DLD1 (cell line): ENCODE results near the gene MTX1.
"Not testable (repeated sequence)": the region's sequence is repeated elsewhere in the genome, so short reads cannot be mapped to it uniquely, and the experiment has no call there.

ENCODE experiments used
- in situ Hi-C: cut with HindIII; loops from 2 replicates; pipeline ENCODE4 v1.10.0; 2017; ENCODE audit warnings: low sequenced_read_pairs

Gene MTX1

DNA sequence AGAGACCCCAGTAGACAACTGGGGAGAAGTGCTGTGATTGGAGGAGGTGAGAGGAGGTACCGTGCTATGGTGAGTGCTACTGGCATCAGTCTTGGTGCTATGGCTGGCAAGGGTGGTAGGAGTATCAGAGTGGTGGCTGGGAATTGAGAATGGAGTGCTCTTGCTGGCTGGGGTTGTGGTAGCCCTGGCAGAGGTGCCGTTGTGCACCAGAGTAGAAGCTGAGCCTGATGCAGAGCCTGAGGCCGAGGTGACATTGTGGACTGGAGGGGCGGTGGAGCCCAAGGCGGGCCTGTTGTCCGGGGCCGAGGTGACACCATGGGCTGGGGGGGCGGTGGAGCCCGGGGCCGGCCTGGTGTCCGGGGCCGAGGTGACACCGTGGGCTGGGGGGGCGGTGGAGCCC lies 20.2 kb upstream of the MTX1 start:
- in situ Hi-C loops, result no loop called here

DNA sequence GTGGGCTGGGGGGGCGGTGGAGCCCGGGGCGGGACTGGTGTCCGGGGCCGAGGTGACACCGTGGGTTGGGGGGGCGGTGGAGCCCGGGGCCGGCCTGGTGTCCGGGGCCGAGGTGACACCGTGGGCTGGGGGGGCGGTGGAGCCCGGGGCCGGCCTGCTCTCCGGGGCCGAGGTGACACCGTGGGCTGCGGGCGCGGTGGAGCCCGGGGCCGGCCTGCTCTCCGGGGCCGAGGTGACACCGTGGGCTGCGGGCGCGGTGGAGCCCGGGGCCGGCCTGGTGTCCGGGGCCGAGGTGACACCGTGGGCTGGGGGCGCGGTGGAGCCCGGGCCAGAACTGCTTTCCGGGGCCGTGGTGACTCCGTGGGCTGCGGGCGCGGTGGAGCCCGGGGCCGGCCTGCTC lies 18.6 kb upstream of the MTX1 start:
- in situ Hi-C loops, result not testable (repeated sequence)

DNA sequence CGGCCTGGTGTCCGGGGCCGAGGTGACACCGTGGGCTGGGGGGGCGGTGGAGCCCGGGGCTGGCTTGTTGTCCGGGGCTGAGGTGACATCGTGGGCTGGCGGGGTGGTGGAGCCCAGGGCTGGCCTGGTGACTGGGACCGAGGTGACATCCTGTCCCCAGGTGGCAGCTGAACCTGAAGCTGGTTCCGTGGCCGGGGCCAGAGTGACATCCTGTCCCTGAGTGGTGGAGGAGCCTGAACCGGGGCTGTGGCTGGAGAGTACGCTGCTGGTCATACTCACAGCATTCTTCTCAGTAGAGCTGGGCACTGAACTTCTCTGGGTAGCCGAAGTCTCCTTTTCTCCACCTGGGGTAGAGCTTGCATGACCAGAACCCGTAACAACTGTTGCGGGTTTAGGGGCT lies 16.6 kb upstream of the MTX1 start:
- in situ Hi-C loops, result no loop called here

DNA sequence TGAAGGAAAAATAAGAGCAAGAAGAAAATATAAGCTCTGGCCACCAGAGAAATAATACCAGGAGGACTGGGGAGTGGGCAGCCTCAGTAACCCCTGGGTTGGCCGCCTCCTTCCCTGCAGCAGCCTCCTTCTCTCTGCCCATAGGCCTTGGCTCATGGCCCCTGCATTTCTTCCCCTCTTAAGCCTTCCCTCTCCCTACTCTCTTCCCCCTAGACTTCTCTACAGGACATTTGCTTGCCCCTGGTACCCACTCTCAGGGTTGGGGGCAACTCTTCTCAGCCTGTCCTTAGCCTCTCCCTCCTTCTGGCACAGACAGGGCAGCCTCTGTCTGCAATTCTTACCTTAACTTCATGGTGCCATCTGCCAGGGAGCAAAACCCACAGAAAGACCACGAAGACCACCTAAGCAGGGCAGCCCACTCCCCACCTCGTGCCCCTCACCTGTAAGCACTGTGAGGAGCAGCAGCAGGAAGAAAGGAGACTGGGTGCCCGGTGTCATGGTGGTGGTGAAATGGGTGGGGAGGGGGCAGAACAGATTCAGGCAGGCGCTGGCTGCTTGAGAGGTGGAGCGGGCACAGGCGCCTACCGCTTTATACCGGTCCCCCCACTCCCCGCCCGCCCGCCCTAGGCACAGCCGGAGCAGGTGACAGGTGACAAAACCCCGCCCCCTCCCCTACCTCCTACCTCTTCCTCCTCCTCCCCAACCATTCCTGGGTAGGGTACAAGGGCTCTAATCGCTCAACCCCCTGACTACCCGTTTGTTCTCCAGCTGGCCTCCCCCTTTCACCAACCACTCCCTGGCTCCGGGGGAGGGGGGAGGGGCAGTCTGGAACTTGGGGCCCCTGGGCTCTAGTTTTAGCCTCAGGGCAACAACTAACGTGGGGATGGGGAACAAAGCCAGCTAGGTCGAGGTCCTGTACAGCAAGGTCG lies 15.9 kb upstream of the MTX1 start:
- in situ Hi-C loops, result no loop called here

DNA sequence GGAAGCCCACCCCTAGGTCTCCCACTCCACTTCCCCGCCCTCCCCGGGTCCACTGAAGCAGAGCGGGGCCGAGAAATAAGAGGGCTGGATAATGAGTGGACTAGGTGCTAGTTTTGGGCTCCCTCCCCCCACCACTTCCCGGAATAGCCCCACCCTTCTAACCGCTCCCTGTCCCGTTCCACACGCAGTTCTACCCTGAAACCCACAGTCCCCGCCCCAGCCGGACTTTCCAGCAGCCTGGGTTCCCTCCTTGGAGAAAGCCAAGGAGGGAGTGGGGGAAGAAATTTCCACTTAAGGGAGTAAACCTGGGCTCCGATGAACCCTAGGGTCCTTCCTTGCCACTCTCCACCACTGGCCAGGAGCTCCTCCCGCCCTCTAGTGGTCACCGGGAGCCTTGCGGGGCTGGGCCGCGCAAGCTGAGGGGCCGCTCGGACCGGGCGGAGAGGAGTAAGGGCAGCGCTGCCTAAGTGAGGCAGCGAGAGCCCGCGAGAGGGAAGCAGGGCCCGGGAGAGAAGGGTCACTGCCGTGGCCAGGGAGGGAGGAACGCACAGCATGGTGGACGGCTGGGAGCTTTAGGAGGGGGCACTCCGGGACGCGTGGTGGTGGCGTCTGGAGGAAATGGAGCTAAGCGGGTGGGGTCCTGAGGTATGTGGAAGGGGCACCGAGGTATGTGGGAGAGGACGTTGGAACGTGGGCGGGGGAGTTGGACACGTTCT lies 15.1 kb upstream of the MTX1 start:
- in situ Hi-C loops, result no loop called here

DNA sequence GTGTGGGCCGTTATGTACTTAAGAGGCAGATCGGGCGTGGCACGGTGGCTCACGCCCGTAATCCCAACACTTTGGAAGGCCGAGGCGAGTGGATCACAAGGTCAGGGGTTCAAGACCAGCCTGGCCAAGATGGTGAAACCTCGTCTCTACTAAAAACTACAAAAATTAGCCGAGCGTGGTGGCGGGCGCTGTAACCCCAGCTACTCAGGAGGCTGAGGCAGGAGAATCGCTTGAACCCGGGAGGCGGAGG lies 14.6 kb upstream of the MTX1 start:
- in situ Hi-C loops, result not testable (repeated sequence)

DNA sequence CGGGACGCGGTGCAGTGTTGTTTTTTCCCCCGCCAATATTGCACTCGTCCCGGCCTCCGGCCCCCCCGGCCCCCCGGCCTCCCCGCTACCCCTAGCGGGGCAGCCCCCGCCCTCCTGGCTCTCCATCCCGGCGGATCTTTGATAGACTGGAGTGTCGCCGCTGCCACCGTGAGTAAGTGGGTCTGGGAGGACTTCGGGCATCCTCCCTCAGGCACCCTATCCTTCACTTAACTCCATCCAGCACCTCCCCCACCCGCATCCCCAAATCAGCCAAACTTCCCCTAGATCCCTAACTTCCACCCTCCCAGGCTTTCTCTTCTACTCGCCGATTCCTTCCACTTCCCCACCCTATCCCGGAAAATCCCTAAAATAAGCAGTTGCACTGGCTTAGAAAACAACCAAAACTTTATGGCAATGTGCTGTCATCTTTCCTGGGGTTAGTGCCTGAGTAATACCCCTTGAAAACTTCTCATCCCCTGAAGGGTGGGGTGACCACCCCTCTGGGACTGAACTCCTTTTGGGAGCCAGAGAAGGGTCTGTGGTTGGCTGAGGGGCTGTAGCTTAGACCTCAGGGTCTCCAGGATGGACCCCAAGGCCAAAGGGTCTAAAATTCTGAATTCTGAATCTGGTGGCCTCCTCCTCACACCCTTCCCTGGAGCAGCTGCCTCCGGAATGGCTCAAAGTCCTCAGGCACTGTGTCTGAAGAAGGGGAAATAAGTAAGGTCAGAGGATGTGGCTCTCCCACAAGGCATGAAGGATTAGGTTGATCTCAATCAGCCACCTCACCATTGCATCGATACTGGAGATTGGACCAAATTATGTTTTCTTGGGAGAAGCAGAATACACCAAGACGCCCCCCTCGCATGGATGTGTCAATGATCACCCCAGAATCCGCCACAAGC lies 13.0 kb upstream of the MTX1 start:
- in situ Hi-C loops, result no loop called here

DNA sequence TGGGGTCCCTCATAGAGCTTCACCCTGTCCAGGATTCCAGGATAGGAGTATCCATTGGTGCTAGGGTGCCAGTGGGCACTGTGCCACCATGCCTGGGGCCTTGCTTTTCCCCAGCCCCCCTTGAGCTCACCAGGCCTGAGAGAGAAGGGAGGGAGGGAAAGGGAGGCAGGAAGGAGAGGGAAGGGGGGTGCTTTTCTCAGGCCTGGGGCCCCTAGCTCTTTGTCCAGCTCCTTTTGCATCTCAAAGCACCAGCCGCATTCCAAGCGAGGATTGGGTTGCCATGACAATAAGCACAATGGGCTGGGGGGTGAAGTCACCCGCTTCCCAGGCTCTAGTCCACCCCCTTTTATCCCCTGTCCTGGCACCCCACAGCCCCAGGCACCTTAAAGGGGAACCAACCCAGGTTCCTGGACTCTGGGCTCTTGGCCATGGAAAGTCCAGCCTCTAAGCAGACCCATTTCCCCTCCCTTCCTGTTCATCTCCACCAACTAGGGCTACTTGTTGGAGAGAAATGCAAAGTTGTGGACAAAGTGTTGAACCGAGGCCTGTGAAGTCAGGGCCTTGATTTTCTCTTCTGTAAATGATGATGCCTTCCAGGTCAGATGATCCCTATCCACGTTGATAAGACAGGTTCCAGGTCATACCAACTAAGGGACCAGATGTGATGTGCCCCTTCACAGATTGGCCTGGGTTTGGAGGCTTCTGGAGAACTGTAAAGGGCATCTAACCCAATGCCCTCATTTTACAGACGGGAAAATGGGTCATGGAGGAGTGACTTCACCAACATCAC lies 12.2 kb upstream of the MTX1 start:
- in situ Hi-C loops, result no loop called here

DNA sequence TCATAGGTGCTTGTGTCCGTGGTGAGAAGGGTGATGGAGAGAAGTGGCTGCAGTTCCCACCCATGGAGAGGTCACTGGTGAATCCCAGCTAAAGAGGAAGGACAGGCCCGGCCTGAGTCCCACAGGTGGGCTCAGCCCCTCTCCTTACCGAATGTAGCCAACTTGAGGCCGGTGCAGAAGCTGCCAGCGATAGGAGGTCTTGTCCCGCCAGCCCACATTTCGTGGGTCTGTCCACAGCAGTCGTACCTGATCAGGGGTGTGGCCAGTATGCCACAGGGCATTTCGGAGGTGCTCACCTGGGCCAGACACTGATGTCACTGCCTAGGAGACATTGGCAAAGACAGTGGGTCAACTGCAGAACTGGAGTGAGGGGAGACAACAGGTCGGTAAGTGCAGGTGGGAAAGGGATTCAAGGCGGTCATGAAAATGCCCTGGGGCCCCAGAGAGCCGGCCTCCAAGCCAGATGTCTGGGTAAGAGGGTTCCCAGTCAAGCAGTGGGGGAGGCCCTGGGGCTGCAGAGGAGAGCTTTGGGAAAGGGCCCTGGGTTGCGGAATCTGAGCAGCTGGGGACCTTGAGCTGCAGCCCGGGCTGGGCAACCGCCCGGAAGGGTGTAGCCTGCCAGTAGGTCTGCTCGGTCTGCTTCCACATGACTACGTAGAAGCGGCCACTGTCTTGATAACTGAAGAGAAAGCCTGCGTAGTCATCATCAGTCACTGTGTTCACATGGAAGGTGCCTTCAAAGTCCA lies 11.4 kb upstream of the MTX1 start:
- in situ Hi-C loops, result no loop called here

DNA sequence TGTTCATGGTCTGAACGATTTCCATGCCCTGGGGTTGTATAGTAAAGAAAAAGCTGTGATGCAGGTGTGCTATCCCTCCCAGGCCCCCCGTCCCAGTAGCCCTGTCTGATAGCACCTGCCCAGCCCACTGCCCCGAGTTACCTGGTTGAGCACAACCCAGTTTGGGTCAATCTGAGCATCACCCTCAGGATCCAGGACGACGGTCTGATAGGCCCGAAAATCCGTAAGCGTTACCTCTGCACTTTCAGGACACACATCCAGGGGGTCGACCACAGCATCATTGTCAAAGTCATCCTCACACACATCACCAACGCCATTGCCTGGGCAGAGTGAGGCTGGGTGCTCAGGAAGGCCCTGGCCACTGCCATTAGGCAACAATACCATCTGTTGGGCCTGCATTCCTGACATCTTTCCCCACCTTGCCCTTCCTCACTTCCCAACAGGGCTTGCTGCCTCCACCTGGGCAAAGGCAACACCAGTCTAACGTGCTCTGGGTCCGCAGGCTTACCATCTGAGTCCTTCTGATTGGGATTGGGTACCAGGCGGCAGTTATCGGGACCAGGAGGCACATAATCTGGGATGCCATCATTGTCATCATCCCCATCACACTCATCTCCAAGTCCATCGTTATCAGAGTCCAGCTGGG lies 10.5 kb upstream of the MTX1 start:
- in situ Hi-C loops, result no loop called here

DNA sequence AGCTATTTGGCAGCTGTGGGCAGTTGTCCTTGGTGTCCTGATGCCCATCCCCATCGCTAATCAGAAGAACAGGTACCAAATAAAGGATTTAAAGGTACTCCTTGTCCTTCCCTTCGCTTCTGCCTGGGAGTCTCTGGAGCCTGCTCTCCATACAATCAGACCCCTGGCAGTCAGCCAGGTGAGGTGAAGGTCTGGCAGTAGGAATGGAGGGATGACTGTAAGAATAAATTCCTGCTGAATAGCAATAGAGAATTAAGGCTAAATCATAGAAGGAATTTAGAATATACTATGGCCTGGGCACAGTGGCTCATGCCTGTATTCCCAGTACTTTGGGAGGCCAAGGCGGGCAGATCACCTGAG lies 10.0 kb upstream of the MTX1 start:
- in situ Hi-C loops, result no loop called here

DNA sequence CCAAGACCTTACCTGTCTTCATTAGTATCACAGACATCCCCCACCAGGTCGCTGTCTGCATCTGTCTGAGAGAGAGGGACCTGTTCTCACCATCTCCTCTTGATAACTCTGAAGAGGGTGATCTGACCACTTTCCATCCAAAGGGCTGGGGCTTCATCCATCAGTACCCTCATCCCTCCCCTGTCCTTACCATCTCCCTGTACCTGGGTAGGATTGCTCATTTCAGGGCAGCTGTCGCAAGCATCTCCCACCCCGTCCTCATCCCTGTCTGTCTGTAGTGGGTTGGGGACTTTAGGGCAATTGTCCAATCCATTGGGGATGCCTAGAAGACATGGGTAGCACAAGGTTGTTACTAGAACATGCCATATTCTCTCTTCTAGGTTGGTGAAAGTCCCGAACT lies 8.7 kb upstream of the MTX1 start:
- in situ Hi-C loops, result no loop called here

DNA sequence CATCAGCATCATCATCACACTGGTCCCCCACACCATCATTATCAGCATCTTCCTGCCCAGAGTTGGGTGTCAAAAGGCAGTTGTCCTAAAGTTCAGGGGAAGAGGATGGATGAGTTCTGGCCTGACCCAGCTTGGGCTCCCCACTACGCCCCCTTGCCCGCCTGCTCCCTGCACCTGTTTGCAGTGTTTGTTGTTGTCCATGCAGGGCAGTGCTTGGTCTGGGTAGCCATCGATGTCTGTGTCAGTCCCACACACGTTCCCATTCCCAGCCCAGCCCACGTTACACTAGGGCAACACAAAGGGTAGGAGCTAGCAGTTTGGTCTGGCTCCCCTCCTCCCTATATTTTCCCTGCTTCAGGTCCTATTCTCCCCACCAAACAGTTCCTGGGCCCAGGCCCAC lies 7.6 kb upstream of the MTX1 start:
- in situ Hi-C loops, result no loop called here

DNA sequence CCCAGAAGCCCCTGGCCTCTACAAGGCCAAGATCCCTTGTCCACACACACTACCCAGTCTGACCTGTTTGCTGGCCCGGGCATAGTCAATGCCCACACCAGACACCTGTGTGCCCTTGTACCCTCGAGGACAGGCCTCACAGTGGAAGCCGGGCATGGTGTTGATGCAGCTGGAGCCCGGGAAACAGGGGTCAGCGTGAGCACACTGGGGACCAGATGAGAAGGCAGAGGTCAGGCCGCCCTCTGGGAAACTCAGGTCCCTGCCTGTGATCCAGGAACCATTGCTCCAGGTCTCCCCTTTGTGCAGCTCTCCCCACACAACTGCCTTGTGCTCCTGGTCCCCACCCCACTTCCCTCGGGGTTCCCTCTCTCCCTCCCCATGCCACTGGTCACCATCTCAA lies 6.3 kb upstream of the MTX1 start:
- in situ Hi-C loops, result no loop called here

DNA sequence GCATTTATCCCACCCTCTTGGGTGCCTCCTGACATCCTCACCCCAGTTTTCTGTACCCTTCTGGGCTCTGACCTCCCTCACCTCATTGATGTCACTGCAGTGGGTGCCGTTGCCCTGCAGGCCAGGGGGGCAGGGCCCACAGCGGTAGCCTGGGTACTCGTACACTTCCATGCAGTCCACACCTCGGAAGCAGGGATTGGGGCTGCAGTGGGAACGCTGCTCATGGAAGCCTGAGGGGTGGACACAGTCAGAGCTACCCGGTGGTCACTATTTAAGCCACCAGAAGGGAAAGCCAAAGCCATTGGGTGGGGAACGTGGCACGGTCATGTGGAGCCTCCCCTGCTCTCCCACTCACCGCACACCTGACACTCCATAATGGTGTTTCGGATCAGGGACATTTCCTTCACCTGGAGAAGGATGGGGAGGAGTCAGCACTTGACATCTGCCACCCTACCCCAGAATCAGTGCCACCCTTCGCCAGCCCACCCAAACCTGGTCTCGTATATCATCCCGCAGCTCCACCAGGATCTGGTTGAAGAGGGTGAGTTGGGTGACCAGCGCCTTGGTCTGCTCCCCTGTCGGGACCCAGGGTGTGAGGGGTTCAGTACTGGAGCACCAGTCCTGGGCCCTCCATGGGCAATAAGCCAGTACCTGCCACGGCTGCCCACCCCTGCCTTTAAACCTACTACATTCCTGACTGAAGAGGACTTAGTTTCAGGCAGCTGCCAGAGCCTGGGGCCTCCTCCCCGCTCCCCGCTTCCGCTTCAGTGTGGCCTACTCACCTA lies 5.6 kb upstream of the MTX1 start:
- in situ Hi-C loops, result no loop called here

DNA sequence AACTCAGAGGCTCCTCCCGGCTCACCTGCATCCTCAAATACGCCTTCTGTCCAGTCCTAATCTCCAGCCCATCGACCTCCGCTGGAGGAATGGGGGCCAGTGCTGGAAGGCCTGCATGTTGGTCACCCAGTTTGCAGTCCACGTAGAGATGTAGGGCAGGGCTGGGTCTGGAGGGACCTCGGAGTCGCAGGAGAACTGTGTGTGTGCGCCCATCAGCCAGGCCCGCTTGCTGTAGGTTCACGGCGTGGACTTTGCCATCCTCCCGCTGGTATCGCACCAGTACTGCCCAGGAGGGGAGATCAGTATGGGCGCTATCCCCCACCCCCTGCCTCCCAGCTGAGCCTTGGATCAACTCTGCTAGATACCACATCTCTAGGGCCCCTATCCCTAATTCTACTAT lies 3.5 kb upstream of the MTX1 start:
- in situ Hi-C loops, result no loop called here

DNA sequence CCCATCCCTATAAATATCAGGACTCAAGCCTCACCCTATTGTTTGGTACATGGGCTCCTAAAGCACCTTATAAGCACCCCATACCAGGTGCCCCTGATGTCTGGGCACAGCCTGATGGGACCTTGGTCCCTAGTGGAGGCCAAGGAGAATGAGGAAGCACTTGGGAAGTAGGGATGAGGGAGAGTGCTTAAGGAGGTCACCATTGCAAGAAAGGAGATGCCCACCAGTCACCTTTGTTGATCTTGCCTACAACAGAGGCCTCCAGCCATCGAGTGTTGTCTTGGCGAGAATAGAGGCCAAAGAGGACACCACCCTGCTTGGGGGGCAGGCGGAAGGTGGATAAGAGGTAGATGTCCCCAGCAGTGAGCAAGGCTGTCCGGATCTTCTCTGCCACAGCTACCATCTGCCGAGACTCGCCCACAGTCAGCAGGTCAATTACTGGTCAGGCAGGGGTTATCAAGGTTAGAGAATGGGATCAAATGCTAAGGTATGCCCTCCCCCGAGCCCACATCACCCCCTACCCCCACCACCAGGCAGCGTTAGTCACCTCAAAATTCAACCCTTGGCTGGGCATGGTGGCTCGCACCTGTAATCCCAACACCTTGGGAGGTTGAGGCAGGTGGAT lies 2.4 kb upstream of the MTX1 start:
- in situ Hi-C loops, result no loop called here
